Liver (tissue), 9 donors: ENCODE data around the gene RUNDC1. TPM values are rescaled to one million over a fixed set of nuclear protein-coding genes. Genes with fewer than 3 reads are reported as not detected.

Experiments
- DNase-seq: peaks from one replicate; pipeline ENCODE4 v3.0.0-alpha.2; 2017; ENCODE audit warnings: low spot score
- H3K27ac ChIP-seq, 2 donors: one replicate each; pipeline ENCODE4 v1.7.0; 2013; ENCODE audit warnings: inconsistent platforms in 2 of 2, low read length in 2 of 2, control low read depth in 1 of 2, low read depth in 1 of 2, mild to moderate bottlenecking in 1 of 2
- H3K27me3 ChIP-seq, 4 donors: one replicate each; pipeline versions ENCODE4 v1.6.1 to v1.7.0; 2013; ENCODE audit warnings: low read length in 3 of 4, inconsistent platforms in 1 of 4, mild to moderate bottlenecking in 1 of 4, moderate library complexity in 1 of 4; ENCODE audit not compliant: control insufficient read depth in 4 of 4, insufficient read depth in 4 of 4
- H3K36me3 ChIP-seq, 4 donors: one replicate each; pipeline versions ENCODE4 v1.6.1 to v1.7.0; 2013; ENCODE audit warnings: low read length in 3 of 4, mild to moderate bottlenecking in 3 of 4, low read depth in 1 of 4, moderate library complexity in 1 of 4; ENCODE audit not compliant: control insufficient read depth in 4 of 4, insufficient read depth in 3 of 4
- H3K4me1 ChIP-seq, 4 donors: one replicate each; pipeline versions ENCODE4 v1.6.1 to v1.7.0; 2013; ENCODE audit warnings: low read length in 3 of 4, mild to moderate bottlenecking in 3 of 4, moderate library complexity in 1 of 4; ENCODE audit not compliant: control insufficient read depth in 4 of 4, insufficient read depth in 4 of 4
- H3K4me3 ChIP-seq, 3 donors: one replicate each; pipeline versions ENCODE4 v1.6.1 to v1.7.0; 2013; ENCODE audit warnings: low read length in 3 of 3, control low read depth in 1 of 3, low read depth in 1 of 3, mild to moderate bottlenecking in 1 of 3
- H3K9ac ChIP-seq, 2 donors: one replicate each; pipeline ENCODE4 v1.7.0; 2013; ENCODE audit warnings: low read length in 2 of 2, mild to moderate bottlenecking in 2 of 2, moderate library complexity in 2 of 2, control low read depth in 1 of 2, low read depth in 1 of 2
- H3K9me3 ChIP-seq, 4 donors: one replicate each; pipeline versions ENCODE4 v1.6.1 to v1.7.0; 2013; ENCODE audit warnings: low read length in 3 of 4; ENCODE audit not compliant: control insufficient read depth in 4 of 4
- ATF3 ChIP-seq: IDR thresholded peaks from 2 replicates; pipeline ENCODE4 v1.6.1; 2016; ENCODE audit warnings: antibody characterized with exemption
- EGR1 ChIP-seq, 2 donors: IDR thresholded peaks; 2 replicates each; pipeline ENCODE4 v1.6.1; 2016 to 2018; ENCODE audit warnings: antibody characterized with exemption in 2 of 2, low read depth in 2 of 2
- FOXA1 ChIP-seq: IDR thresholded peaks from 2 replicates; pipeline ENCODE4 v1.6.1; 2016; ENCODE audit warnings: antibody characterized with exemption
- FOXA2 ChIP-seq: IDR thresholded peaks from 2 replicates; pipeline ENCODE4 v1.6.1; 2016; ENCODE audit warnings: antibody characterized with exemption
- GABPA ChIP-seq, 2 donors: IDR thresholded peaks in 1 of 2; conservative IDR thresholded peaks in 1 of 2; 2 replicates each; pipeline ENCODE4 v1.6.1; 2016; ENCODE audit warnings: antibody characterized with exemption in 2 of 2, mild to moderate bottlenecking in 1 of 2, moderate library complexity in 1 of 2
- HNF4A ChIP-seq, 2 donors: conservative IDR thresholded peaks; 2 replicates each; pipeline ENCODE4 v1.6.1; 2016; ENCODE audit warnings: antibody characterized with exemption in 2 of 2, mild to moderate bottlenecking in 2 of 2
- HNF4G ChIP-seq: IDR thresholded peaks from 2 replicates; pipeline ENCODE4 v1.6.1; 2016; ENCODE audit warnings: antibody characterized with exemption
- JUND ChIP-seq, 2 donors: IDR thresholded peaks; 2 replicates each; pipeline ENCODE4 v1.6.1; 2016; ENCODE audit warnings: antibody characterized with exemption in 2 of 2
- MAX ChIP-seq: IDR thresholded peaks from 2 replicates; pipeline ENCODE4 v1.6.1; 2016; ENCODE audit warnings: antibody characterized with exemption
- NR2F2 ChIP-seq: IDR thresholded peaks from 2 replicates; pipeline ENCODE4 v1.6.1; 2016; ENCODE audit warnings: antibody characterized with exemption
- RAD21 ChIP-seq, 2 donors: IDR thresholded peaks; 2 replicates each; pipeline ENCODE4 v1.6.1; 2016; ENCODE audit warnings: antibody characterized with exemption in 2 of 2, mild to moderate bottlenecking in 2 of 2
- REST ChIP-seq: IDR thresholded peaks from 2 replicates; pipeline ENCODE4 v1.6.1; 2016; ENCODE audit warnings: antibody characterized with exemption, mild to moderate bottlenecking
- RXRA ChIP-seq, 2 donors: IDR thresholded peaks; 2 replicates each; pipeline ENCODE4 v1.6.1; 2017 to 2018; ENCODE audit warnings: antibody characterized with exemption in 2 of 2, mild to moderate bottlenecking in 1 of 2
- SP1 ChIP-seq: IDR thresholded peaks from 2 replicates; pipeline ENCODE4 v1.6.1; 2018; ENCODE audit warnings: antibody characterized with exemption, mild to moderate bottlenecking
- TAF1 ChIP-seq: conservative IDR thresholded peaks from 2 replicates; pipeline ENCODE4 v1.6.1; 2016; ENCODE audit warnings: antibody characterized with exemption, mild to moderate bottlenecking
- YY1 ChIP-seq: IDR thresholded peaks from 2 replicates; pipeline ENCODE4 v1.6.1; 2016; ENCODE audit warnings: antibody characterized with exemption, mild to moderate bottlenecking
- WGBS: extraction: QIAGEN DNeasy Blood & Tissue Kit; methylation state at CpG from one replicate; pipeline ENCODE4 v1.1.7; 2013; 5-methylcytosine and 5-hydroxymethylcytosine counted together
- polyA plus RNA-seq, 2 donors: library from polyadenylated mRNA; stranded (reverse) in 1 of 2; unstranded in 1 of 2; fragments of 200-250 nt in 1 of 2; fragments of >200 nt in 1 of 2; fragmentation: Nextera tagmentation in 1 of 2; extraction: Ambion mirVana in 1 of 2; gene quantifications; one replicate each; pipeline versions ENCODE4 v1.2.1 to v1.2.3, GENCODE V29; 2013 to 2015
- total RNA-seq, 2 donors: library from RNA; depleted of rRNA; stranded (reverse); fragments of >200 nt; gene quantifications; one replicate each; pipeline ENCODE4 v1.2.3, GENCODE V29; 2014
- TF ChIP-seq, protein P1 (sequence below): fragments of 150-350 bp; IDR thresholded peaks from 2 replicates; pipeline ENCODE4 v1.5.1; 2017; ENCODE audit warnings: improper control_type of control experiment, low read depth, low read length; ENCODE audit not compliant: missing input control
- TF ChIP-seq, protein P2 (sequence below): IDR thresholded peaks from 2 replicates; pipeline ENCODE4 v1.6.1; 2016; ENCODE audit warnings: antibody characterized with exemption
- donor health status: healthy.
- donor health status: healthy.
- donor health status: healthy.
- donor health status: healthy.
- donor health status: healthy.

Gene RUNDC1
- total and polyA plus RNA-seq, 4 donors, result 2.9 to 8.1 (median 4.4) TPM

DNA sequence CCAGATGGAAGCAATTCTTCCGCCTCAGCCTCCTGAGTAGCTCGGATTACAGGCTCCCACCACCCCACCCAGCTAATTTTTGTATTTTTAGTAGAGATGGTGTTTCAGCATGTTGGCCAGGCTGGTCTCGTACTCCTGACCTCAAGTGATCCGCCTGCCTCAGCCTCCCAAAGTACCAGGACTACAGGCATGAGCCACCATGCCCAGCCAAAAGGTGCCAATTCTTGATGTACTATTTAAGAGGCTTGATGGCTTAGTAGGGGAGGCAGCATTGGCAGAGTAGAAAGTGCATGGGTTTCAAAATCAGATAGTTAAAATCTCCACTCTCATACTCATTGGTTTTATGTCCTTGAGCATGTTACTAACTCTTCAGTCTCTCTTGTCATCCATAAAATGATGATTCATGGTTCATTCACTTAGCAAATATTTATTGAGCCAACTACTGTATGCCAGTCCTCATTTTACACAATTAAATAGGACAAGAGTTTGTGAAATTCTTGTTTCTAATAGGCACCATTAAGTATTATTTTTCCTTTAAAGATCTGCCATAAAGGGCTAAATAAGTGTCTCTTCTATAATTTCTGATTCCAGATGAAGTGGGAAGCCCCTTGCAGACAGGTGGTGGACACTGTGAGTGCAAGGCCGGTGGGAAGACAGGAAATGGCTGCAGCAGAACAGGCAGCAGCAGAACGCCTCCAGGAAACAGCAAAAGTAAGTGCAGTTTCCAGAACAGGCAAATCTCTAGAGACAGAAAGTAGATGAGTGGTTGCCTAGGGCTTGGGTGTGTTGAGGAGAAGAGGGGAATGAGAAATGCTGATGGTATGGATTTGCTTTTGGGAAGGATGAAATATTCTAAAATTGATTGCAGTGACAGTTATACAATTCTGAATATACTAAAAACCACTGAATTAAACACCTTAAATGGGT is 9.6 kb downstream of the RUNDC1 start:
- no peak overlapping the region for H3K27ac ChIP-seq
- TF ChIP-seq, protein P1, sequence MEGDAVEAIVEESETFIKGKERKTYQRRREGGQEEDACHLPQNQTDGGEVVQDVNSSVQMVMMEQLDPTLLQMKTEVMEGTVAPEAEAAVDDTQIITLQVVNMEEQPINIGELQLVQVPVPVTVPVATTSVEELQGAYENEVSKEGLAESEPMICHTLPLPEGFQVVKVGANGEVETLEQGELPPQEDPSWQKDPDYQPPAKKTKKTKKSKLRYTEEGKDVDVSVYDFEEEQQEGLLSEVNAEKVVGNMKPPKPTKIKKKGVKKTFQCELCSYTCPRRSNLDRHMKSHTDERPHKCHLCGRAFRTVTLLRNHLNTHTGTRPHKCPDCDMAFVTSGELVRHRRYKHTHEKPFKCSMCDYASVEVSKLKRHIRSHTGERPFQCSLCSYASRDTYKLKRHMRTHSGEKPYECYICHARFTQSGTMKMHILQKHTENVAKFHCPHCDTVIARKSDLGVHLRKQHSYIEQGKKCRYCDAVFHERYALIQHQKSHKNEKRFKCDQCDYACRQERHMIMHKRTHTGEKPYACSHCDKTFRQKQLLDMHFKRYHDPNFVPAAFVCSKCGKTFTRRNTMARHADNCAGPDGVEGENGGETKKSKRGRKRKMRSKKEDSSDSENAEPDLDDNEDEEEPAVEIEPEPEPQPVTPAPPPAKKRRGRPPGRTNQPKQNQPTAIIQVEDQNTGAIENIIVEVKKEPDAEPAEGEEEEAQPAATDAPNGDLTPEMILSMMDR, result no peak
- TF ChIP-seq HNF4G (no peak), MAX (no peak), FOXA2 (no peak), NR2F2 (no peak), EGR1 (IDR thresholded peaks at IDR 0.05; ENCODE audit: low read depth in 2 of 2) (no peak), SP1 (no peak), TAF1 (no peak), GABPA (IDR thresholded peaks at IDR 0.05 in 1 of 2, conservative IDR thresholded peaks at IDR 0.05 in 1 of 2) (no peak), HNF4A (conservative IDR thresholded peaks at IDR 0.05) (no peak), ATF3 (no peak), FOXA1 (no peak), YY1 (no peak), RAD21 (IDR thresholded peaks at IDR 0.05) (no peak), REST (no peak), JUND (IDR thresholded peaks at IDR 0.05) (no peak), RXRA (IDR thresholded peaks at IDR 0.05) (no peak)
- TF ChIP-seq, protein P2, sequence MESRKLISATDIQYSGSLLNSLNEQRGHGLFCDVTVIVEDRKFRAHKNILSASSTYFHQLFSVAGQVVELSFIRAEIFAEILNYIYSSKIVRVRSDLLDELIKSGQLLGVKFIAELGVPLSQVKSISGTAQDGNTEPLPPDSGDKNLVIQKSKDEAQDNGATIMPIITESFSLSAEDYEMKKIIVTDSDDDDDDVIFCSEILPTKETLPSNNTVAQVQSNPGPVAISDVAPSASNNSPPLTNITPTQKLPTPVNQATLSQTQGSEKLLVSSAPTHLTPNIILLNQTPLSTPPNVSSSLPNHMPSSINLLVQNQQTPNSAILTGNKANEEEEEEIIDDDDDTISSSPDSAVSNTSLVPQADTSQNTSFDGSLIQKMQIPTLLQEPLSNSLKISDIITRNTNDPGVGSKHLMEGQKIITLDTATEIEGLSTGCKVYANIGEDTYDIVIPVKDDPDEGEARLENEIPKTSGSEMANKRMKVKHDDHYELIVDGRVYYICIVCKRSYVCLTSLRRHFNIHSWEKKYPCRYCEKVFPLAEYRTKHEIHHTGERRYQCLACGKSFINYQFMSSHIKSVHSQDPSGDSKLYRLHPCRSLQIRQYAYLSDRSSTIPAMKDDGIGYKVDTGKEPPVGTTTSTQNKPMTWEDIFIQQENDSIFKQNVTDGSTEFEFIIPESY, result no peak
- 91% methylated on average over 6 of the region's 6 CpGs for WGBS

More for the DNA sequence above, 9.6 kb downstream of the RUNDC1 start:
- Histone ChIP-seq H3K9ac (no peak overlapping the region), H3K9me3 (no peaks in the 10 kb centered on the region), H3K36me3 (peaks cover 24 to 50% (median 36%) of the 10 kb centered on the region in 4 donors), H3K27me3 (no peaks in the 10 kb centered on the region), H3K4me3 (no peak overlapping the region), H3K4me1 (no peaks in the 10 kb centered on the region)
- DNase-seq, result no peak
